K562 (cell line): Measurements from ENCODE around the gene THAP5. TPM values are rescaled to one million over a fixed set of nuclear protein-coding genes. Genes with fewer than 3 reads are reported as not detected.

Source experiments
- ELF4 ChIP-seq: fragments of 450-650 bp; formaldehyde crosslinking; IDR thresholded peaks from 2 replicates; pipeline ENCODE4 v1.4.0; 2022; ENCODE audit warnings: missing genetic modification characterization
- ERF ChIP-seq: fragments of 450-650 bp; formaldehyde crosslinking; IDR thresholded peaks from 2 replicates; pipeline ENCODE4 v1.4.0; 2020; ENCODE audit warnings: mild to moderate bottlenecking, mixed read lengths
- FIP1L1 ChIP-seq: fragments of 200-400 bp; formaldehyde crosslinking; IDR thresholded peaks from 2 replicates; pipeline ENCODE4 v1.6.1; 2018; ENCODE audit warnings: mild to moderate bottlenecking, low read depth, low read length; ENCODE audit not compliant: poor library complexity, severe bottlenecking
- FOXA3 ChIP-seq, 2 experiments: fragments of 450-650 bp in 1 of 2; sonication (generic) in 1 of 2; formaldehyde crosslinking; IDR thresholded peaks in 1 of 2; conservative IDR thresholded peaks in 1 of 2; 2 replicates each; pipeline versions ENCODE4 v1.4.0 to v1.8.0; 2020 to 2022; ENCODE audit warnings: mild to moderate bottlenecking in 2 of 2, missing genetic modification reagents in 1 of 2
- FUS ChIP-seq: fragments of 200-400 bp; formaldehyde crosslinking; optimal IDR thresholded peaks from 2 replicates; pipeline ENCODE3; 2017; ENCODE audit warnings: low read depth, low read length
- LEF1 ChIP-seq: fragments of 450-650 bp; IDR thresholded peaks from 2 replicates; pipeline ENCODE4 v1.6.1; 2016; ENCODE audit warnings: mild to moderate bottlenecking
- POLR2AphosphoS2 ChIP-seq: IDR thresholded peaks from 2 replicates; pipeline ENCODE4 v1.6.1; 2012; ENCODE audit warnings: low read length, improper control_type of control experiment
- RBM14 ChIP-seq: fragments of 200-400 bp; formaldehyde crosslinking; IDR thresholded peaks from 2 replicates; pipeline ENCODE4 v1.6.1; 2018; ENCODE audit warnings: low read depth, mild to moderate bottlenecking, low read length, moderate library complexity, borderline replicate concordance; ENCODE audit not compliant: insufficient read depth
- TAF9B ChIP-seq: fragments of 450-650 bp; IDR thresholded peaks from 2 replicates; pipeline ENCODE4 v1.6.1; 2018; ENCODE audit warnings: mild to moderate bottlenecking; ENCODE audit not compliant: partially characterized antibody
- TEAD1 ChIP-seq, 2 experiments: fragments of 450-650 bp in 1 of 2; sonication (generic) in 1 of 2; formaldehyde crosslinking; IDR thresholded peaks; 2 replicates each; pipeline versions ENCODE4 v1.4.0 to v1.8.0; 2020 to 2022; ENCODE audit warnings: mild to moderate bottlenecking in 2 of 2, missing genetic modification reagents in 1 of 2
- ZNF609 ChIP-seq: sonication (generic); formaldehyde crosslinking; IDR thresholded peaks from 2 replicates; pipeline ENCODE4 v1.8.1; 2023; ENCODE audit warnings: missing genetic modification reagents, mild to moderate bottlenecking, borderline replicate concordance
- ZNF76 ChIP-seq: fragments of 250-450 bp; sonication (Bioruptor Pico); IDR thresholded peaks from 2 replicates; pipeline ENCODE4 v1.4.0; 2020; ENCODE audit warnings: mild to moderate bottlenecking, moderate library complexity, borderline replicate concordance
- polyA plus RNA-seq, 8 experiments: library from polyadenylated mRNA; depleted of rRNA in 4 of 8; stranded (reverse) in 5 of 8; unstranded in 3 of 8; fragments of >200 nt; fragmentation: Nextera tagmentation in 2 of 8; fragmentation: Illumina TruSeq in 1 of 8; extraction: Ambion mirVana in 2 of 8; extraction: Trizol in 1 of 8; gene quantifications; 2 replicates each; pipeline versions ENCODE4 v1.2.1 to v1.2.3, GENCODE V29; 2011 to 2014; ENCODE audit warnings: inconsistent platforms in 1 of 8, missing spikeins in 1 of 8
- total RNA-seq, 7 experiments: library from RNA; depleted of rRNA in 6 of 7; stranded (reverse); fragments of >200 nt in 6 of 7; fragmentation: Illumina TruSeq in 2 of 7; extraction: Trizol in 2 of 7; gene quantifications; 2 replicates each; pipeline versions ENCODE4 v1.2.1 to v1.2.3, GENCODE V29; 2011 to 2021; ENCODE audit warnings: low replicate concordance in 1 of 7
- TF ChIP-seq, protein P1 (sequence below): fragments of 250-450 bp; sonication (Bioruptor Pico); IDR thresholded peaks from 2 replicates; pipeline ENCODE4 v1.4.0; 2020; ENCODE audit warnings: mild to moderate bottlenecking
- TF ChIP-seq, protein P2 (sequence below): sonication (generic); formaldehyde crosslinking; IDR thresholded peaks from 2 replicates; pipeline ENCODE4 v1.9.0; 2022; ENCODE audit warnings: mild to moderate bottlenecking, missing genetic modification reagents
- TF ChIP-seq, protein P3 (sequence below): fragments of 450-650 bp; IDR thresholded peaks from 2 replicates; pipeline ENCODE4 v1.6.1; 2016; ENCODE audit warnings: antibody characterized with exemption
- TF ChIP-seq, protein P4 (sequence below): fragments of 450-650 bp; IDR thresholded peaks from 2 replicates; pipeline ENCODE4 v1.6.1; 2016; ENCODE audit warnings: borderline replicate concordance

THAP5 gene
- total and polyA plus RNA-seq, 9 of the 15 experiments (the other 6 are each of a cell fraction or from before 2014, with no cell fraction given): 16.5 to 58.1 (median 28.2) TPM

GRCh38 chr7:108569381-108570145, at the start of gene THAP5, which contains the start of gene DNAJB9 (continued):
- TF ChIP-seq ELF4 (CRISPR knock-in tag): peak; percentile 90
- TF ChIP-seq FIP1L1: peak; percentile 87
- 0 out of 2 replicates have a peak, but pooled peaks have one; percentile 24 for TF ChIP-seq ERF (CRISPR knock-in tag)
- TF ChIP-seq RBM14: no peak; the same call in 1 of the 2 replicates
- TF ChIP-seq, protein P1, sequence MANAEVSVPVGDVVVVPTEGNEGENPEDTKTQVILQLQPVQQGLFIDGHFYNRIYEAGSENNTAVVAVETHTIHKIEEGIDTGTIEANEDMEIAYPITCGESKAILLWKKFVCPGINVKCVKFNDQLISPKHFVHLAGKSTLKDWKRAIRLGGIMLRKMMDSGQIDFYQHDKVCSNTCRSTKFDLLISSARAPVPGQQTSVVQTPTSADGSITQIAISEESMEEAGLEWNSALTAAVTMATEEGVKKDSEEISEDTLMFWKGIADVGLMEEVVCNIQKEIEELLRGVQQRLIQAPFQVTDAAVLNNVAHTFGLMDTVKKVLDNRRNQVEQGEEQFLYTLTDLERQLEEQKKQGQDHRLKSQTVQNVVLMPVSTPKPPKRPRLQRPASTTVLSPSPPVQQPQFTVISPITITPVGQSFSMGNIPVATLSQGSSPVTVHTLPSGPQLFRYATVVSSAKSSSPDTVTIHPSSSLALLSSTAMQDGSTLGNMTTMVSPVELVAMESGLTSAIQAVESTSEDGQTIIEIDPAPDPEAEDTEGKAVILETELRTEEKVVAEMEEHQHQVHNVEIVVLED (CRISPR knock-in tag): peak; percentile 69
- TF ChIP-seq ZNF76: no peak
- TF ChIP-seq POLR2AphosphoS2: peak; percentile 86; the same call in 1 of the 2 replicates
- TF ChIP-seq, protein P2, sequence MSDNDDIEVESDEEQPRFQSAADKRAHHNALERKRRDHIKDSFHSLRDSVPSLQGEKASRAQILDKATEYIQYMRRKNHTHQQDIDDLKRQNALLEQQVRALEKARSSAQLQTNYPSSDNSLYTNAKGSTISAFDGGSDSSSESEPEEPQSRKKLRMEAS (CRISPR knock-in tag): peak; percentile 99
- TF ChIP-seq ZNF609 (CRISPR knock-in tag): 0 out of 2 replicates have a peak, but pooled peaks have one; percentile 9
- TF ChIP-seq LEF1: peak; percentile 59; the same call in 1 of the 2 replicates
- TF ChIP-seq, protein P3, sequence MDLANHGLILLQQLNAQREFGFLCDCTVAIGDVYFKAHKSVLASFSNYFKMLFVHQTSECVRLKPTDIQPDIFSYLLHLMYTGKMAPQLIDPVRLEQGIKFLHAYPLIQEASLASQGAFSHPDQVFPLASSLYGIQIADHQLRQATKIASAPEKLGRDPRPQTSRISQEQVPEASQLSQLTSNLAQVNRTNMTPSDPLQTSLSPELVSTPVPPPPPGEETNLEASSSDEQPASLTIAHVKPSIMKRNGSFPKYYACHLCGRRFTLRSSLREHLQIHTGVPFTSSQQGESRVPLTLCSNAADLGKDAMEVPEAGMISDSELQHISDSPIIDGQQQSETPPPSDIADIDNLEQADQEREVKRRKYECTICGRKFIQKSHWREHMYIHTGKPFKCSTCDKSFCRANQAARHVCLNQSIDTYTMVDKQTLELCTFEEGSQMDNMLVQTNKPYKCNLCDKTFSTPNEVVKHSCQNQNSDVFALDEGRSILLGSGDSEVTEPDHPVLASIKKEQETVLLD: peak; percentile 98
- peak; percentile 89 for TF ChIP-seq TAF9B
- TF ChIP-seq FOXA3 (CRISPR knock-in tag; conservative IDR thresholded peaks at IDR 0.05 in 1 of 2, IDR thresholded peaks at IDR 0.05 in 1 of 2): peak in 1 of 2 experiments; percentile 82; a peak in 2 of 4 replicates
- no peak for TF ChIP-seq FUS
- TF ChIP-seq, protein P4, sequence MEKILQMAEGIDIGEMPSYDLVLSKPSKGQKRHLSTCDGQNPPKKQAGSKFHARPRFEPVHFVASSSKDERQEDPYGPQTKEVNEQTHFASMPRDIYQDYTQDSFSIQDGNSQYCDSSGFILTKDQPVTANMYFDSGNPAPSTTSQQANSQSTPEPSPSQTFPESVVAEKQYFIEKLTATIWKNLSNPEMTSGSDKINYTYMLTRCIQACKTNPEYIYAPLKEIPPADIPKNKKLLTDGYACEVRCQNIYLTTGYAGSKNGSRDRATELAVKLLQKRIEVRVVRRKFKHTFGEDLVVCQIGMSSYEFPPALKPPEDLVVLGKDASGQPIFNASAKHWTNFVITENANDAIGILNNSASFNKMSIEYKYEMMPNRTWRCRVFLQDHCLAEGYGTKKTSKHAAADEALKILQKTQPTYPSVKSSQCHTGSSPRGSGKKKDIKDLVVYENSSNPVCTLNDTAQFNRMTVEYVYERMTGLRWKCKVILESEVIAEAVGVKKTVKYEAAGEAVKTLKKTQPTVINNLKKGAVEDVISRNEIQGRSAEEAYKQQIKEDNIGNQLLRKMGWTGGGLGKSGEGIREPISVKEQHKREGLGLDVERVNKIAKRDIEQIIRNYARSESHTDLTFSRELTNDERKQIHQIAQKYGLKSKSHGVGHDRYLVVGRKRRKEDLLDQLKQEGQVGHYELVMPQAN: peak; percentile 96
- peak in 1 of 2 experiments; percentile 64; a peak in 1 of 4 replicates for TF ChIP-seq TEAD1 (CRISPR knock-in tag; IDR thresholded peaks at IDR 0.05)
